PC-9 (cell line): Measurements from ENCODE around the gene FAXDC2. TPM values are rescaled to one million over a fixed set of nuclear protein-coding genes. Genes with fewer than 3 reads are reported as not detected.

Source experiments
- BruUV-seq: library from RNA; stranded (reverse); fragments of 400-500 nt; replicated peaks from 2 replicates; lab custom pipeline; 2021; lab: Mats Ljungman, UMichigan
- CTCF ChIA-PET: fragments of 300-600 bp; sonication (Branson Sonifier 250); formaldehyde crosslinking; loops from one replicate; lab custom pipeline; 2022; ENCODE audit warnings: antibody characterized with exemption; lab: Charles Lee
- POLR2A ChIA-PET: fragments of 300-600 bp; sonication (Branson Sonifier 250); formaldehyde crosslinking; loops from one replicate; lab custom pipeline; 2022; ENCODE audit warnings: antibody characterized with exemption; ENCODE audit not compliant: unreplicated experiment; lab: Charles Lee
- DNase-seq, 2 experiments: peaks; one replicate each; pipeline versions ENCODE4 v3.0.0 to v3.0.0-alpha.2; 2015 to 2022; ENCODE audit warnings: mixed read lengths in 1 of 2
- H2AFZ ChIP-seq: fragments of 200-600 bp; sonication (generic); 2 replicates; pipeline ENCODE4 v1.8.1; 2017; ENCODE audit warnings: antibody characterized with exemption
- H3F3A ChIP-seq: fragments of 200-600 bp; sonication (generic); 2 replicates; pipeline ENCODE4 v1.8.1; 2017; ENCODE audit warnings: antibody characterized with exemption, mild to moderate bottlenecking, low read depth; ENCODE audit not compliant: insufficient read depth
- H3K27ac ChIP-seq: fragments of 200-600 bp; sonication (generic); 2 replicates; pipeline ENCODE4 v1.6.1; 2016; ENCODE audit warnings: mixed run types
- H3K27me3 ChIP-seq: fragments of 200-600 bp; sonication (generic); 2 replicates; pipeline ENCODE4 v1.6.1; 2016; ENCODE audit warnings: low read depth, mixed run types; ENCODE audit not compliant: insufficient read depth
- H3K36me3 ChIP-seq: fragments of 200-600 bp; sonication (generic); 2 replicates; pipeline ENCODE4 v1.6.1; 2016; ENCODE audit warnings: low read depth, mixed run types
- H3K4me1 ChIP-seq: fragments of 200-600 bp; sonication (generic); replicated peaks from 2 replicates; pipeline ENCODE4 v1.6.1; 2016; ENCODE audit warnings: mixed run types; ENCODE audit not compliant: insufficient read depth
- H3K4me2 ChIP-seq: fragments of 200-600 bp; sonication (generic); 2 replicates; pipeline ENCODE4 v1.6.1; 2017; ENCODE audit warnings: mixed run types
- H3K4me3 ChIP-seq: fragments of 200-600 bp; sonication (generic); 2 replicates; pipeline ENCODE4 v1.6.1; 2016; ENCODE audit warnings: mixed run types
- H3K79me2 ChIP-seq: fragments of 200-600 bp; sonication (generic); 2 replicates; pipeline ENCODE4 v1.6.1; 2017; ENCODE audit warnings: low read depth, mixed run types
- H3K9me2 ChIP-seq: fragments of 200-600 bp; sonication (generic); 2 replicates; pipeline ENCODE4 v1.8.1; 2017; ENCODE audit warnings: mild to moderate bottlenecking; ENCODE audit not compliant: insufficient read depth
- H3K9me3 ChIP-seq: fragments of 200-600 bp; sonication (generic); 2 replicates; pipeline ENCODE4 v1.8.1; 2016; ENCODE audit warnings: low read depth; ENCODE audit not compliant: insufficient read depth
- H4K20me1 ChIP-seq: fragments of 200-600 bp; sonication (generic); 2 replicates; pipeline ENCODE4 v1.8.1; 2017; ENCODE audit not compliant: insufficient read depth
- CTCF ChIP-seq: fragments of 200-600 bp; sonication (generic); conservative IDR thresholded peaks from 2 replicates; pipeline ENCODE4 v1.6.1; 2017; ENCODE audit warnings: mixed run types, antibody characterized with exemption, mild to moderate bottlenecking, moderate library complexity
- EZH2 ChIP-seq: fragments of 200-600 bp; sonication (generic); IDR thresholded peaks from 2 replicates; pipeline ENCODE4 v1.8.0; 2017; ENCODE audit warnings: antibody characterized with exemption, low read depth
- intact Hi-C: fragments of 100-400 bp; cut with micrococcal nuclease; formaldehyde crosslinking; loops from one replicate; pipeline ENCODE4 v1.10.0; 2022; ENCODE audit not compliant: unreplicated experiment
- total RNA-seq: library from RNA; stranded (reverse); gene quantifications from 2 replicates; pipeline ENCODE4 v1.2.3, GENCODE V29; 2021

FAXDC2 gene
- total RNA-seq, 1 experiment from 2014 or later = 0.70 TPM

DNA sequence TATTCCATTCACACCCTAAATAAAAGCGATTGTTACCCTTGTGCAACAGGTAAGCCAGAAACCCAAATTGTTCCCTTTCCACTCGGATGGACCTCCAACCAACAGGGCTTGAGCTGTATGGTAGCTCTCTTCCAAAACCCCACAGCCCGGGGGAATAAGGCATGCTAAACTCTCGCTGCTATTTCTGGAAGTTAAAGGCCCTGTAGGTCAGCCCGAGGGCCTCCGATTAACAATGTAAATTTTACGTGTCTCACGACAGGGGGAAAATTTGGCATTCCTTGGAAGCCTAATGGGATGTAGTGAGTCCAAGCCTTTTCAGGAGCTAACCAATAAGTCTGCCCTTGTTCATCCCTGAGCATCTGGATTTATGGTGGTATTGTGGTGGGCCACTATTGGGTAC lies 34.0 kb upstream of the FAXDC2 start:
- POLR2A ChIA-PET = no interaction called here
- no TSS peak for BruUV-seq

GRCh38 chr5:154881986-154882385 lies 31.6 kb upstream of the FAXDC2 start:
- TF ChIP-seq EZH2 = no peak
- no peak for TF ChIP-seq CTCF
- Histone ChIP-seq H3K9me2 (no peaks in the 10 kb centered on the region), H3K79me2 (no peaks in the 10 kb centered on the region), H3K27me3 (no peaks in the 10 kb centered on the region), H3K27ac (no peak overlapping the region), H3K4me3 (no peak overlapping the region), H3F3A (no peaks in the 10 kb centered on the region; the same call in 1 of the 2 replicates), H4K20me1 (no peaks in the 10 kb centered on the region), H3K36me3 (peaks cover 16% of the 10 kb centered on the region), H2AFZ (no peak overlapping the region), H3K4me1 (no peaks in the 10 kb centered on the region), H3K4me2 (no peak overlapping the region), H3K9me3 (peaks cover 41% of the 10 kb centered on the region)
- CTCF ChIA-PET = no interaction called here
- no TSS peak for BruUV-seq
- no peak for DNase-seq
- POLR2A ChIA-PET = no interaction called here
- intact Hi-C loops = no loop called here

More for the DNA sequence above, 34.0 kb upstream of the FAXDC2 start:
- no peaks in the 10 kb centered on the region for H4K20me1 ChIP-seq
- no peak overlapping the region for H2AFZ ChIP-seq
- H3K36me3 ChIP-seq = peaks cover 40% of the 10 kb centered on the region
- no peaks in the 10 kb centered on the region for H3K9me2 ChIP-seq
- H3K4me1 ChIP-seq = no peaks in the 10 kb centered on the region
- peaks cover 27% of the 10 kb centered on the region for H3K9me3 ChIP-seq
- H3K79me2 ChIP-seq = no peaks in the 10 kb centered on the region
- no peak for DNase-seq
- no peaks in the 10 kb centered on the region for H3F3A ChIP-seq
- no peak overlapping the region for H3K4me2 ChIP-seq
- no peaks in the 10 kb centered on the region for H3K27me3 ChIP-seq
- H3K27ac ChIP-seq = no peak overlapping the region
- TF ChIP-seq EZH2 (no peak), CTCF (no peak)
- H3K4me3 ChIP-seq = no peak overlapping the region
- intact Hi-C loops = no loop called here
- CTCF ChIA-PET = no interaction called here

DNA sequence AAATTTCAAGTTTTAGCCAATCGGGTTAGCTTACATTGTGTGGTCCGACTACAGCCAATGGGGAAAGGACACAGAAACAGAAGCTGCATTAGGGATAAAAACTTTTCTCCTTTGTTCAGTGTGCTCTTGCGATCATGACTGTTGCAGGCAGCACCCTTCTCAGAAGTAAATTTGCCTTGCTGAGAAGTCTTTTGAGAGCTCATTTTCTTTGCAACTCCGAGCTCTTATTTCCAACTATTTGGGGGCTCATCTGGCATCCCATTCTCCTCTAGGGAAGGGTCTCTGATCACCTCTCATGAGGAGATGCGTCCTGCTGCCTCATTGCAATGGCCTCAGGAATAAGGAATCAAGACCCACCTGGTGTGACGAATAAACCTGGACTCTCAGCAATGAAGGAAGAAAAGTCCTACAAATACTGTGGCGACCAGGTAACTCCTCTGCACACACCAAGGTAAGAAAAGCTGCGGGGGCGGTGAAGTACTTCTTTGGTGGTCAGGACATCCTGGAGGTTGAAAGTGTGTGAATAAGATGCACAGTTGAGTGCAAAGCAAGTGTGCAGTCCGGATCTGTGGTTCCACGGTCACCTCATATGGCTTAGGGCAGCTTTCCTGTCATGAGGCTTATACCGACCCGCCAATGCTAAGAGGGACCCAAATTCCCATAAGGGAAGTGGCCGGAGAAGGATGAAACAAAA lies 28.4 kb upstream of the FAXDC2 start:
- H3K27me3 ChIP-seq = no peaks in the 10 kb centered on the region
- no peaks in the 10 kb centered on the region for H3K9me2 ChIP-seq
- TF ChIP-seq CTCF (no peak), EZH2 (no peak)
- ChIA-PET POLR2A (no interaction called here), CTCF (no interaction called here)
- no peak overlapping the region for H3K4me2 ChIP-seq
- no peaks in the 10 kb centered on the region for H4K20me1 ChIP-seq
- DNase-seq = no peak
- H3K27ac ChIP-seq = no peak overlapping the region
- intact Hi-C loops = no loop called here
- peaks cover 23% of the 10 kb centered on the region for H3K9me3 ChIP-seq
- no peak overlapping the region for H2AFZ ChIP-seq
- H3K79me2 ChIP-seq = no peaks in the 10 kb centered on the region
- H3F3A ChIP-seq = peaks cover 6% of the 10 kb centered on the region; the same call in 1 of the 2 replicates
- no peak overlapping the region for H3K4me3 ChIP-seq
- H3K4me1 ChIP-seq = no peaks in the 10 kb centered on the region
- peaks cover 18% of the 10 kb centered on the region for H3K36me3 ChIP-seq
- BruUV-seq = no TSS peak
